H1 (cell line): ENCODE measurements around the gene SERGEF. TPM values are rescaled to one million over a fixed set of nuclear protein-coding genes. Genes with fewer than 3 reads are reported as not detected.

ENCODE experiments used
- JUND ChIP-seq: IDR thresholded peaks from 2 replicates; pipeline ENCODE4 v1.6.1; 2011; ENCODE audit warnings: mild to moderate bottlenecking, improper control_type of control experiment, low read length
- polyA plus RNA-seq, 7 experiments: library from polyadenylated mRNA; depleted of rRNA in 3 of 7; stranded (reverse) in 5 of 7; unstranded in 2 of 7; fragments of >200 nt in 5 of 7; fragments of 200-250 nt in 2 of 7; gene quantifications; 1 replicate in 5 of 7; 2 replicates in 1 of 7; 4 replicates in 1 of 7; pipeline versions ENCODE4 v1.2.1 to v1.2.3, GENCODE V29; 2011 to 2013; ENCODE audit warnings: missing spikeins in 2 of 7, mixed read lengths in 2 of 7
- total RNA-seq: library from RNA; stranded (reverse); fragmentation: NEBNext Ultra II Directional; extraction: Animal tissue kit (Norgen Biotek cat#: 25700); gene quantifications from 2 replicates; pipeline ENCODE4 v1.2.1, GENCODE V29; 2021
- TF ChIP-seq, protein P1 (sequence below): IDR thresholded peaks from 2 replicates; pipeline ENCODE4 v1.6.1; 2012; ENCODE audit warnings: inconsistent platforms

SERGEF gene
- total and polyA plus RNA-seq, 2 of the 8 experiments (the other 6 are each of a cell fraction or from before 2014, with no cell fraction given), result 16.6 to 28.8 TPM

DNA sequence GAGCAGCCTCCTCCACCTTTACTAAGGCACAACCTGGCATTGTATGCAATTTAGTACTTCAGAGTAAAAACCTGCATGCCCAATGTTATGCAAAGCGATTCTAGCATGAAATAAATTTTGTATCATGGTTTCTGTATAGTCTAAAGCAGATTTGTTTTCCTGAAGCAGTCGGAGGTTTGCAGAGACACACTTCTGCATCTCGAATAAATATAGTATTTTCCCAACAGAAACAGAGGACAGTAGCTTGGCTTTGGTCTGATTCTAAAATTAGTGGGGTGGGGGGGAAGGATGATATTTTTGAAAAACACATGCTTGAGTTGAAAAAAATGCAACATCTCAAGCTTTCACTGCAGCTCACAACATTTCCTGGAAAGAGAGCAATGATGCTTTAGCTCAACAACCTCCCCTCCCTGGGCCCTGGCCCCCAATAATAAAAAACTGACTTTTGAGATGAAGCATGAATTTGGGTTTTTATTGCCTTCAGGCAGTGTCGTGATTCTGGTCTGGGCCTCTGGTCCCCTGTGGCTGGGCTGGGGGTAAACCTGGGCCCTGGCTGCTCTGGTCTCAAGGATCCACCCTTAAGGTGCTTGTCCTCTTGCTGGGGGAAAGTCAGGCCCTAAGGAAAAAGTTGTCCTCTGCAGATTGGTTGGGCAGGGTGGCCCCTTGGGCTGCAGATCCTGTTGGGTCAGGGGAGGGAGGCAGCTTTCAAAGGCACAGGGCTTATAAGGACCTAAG is 230.1 kb downstream of the SERGEF start (continued):
- no peak for TF ChIP-seq JUND
- TF ChIP-seq, protein P1, sequence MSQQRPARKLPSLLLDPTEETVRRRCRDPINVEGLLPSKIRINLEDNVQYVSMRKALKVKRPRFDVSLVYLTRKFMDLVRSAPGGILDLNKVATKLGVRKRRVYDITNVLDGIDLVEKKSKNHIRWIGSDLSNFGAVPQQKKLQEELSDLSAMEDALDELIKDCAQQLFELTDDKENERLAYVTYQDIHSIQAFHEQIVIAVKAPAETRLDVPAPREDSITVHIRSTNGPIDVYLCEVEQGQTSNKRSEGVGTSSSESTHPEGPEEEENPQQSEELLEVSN, result no peak
- TF ChIP-seq, all 59 proteins: peak for 0
